GM12892 (cell line): ENCODE results near the gene DRAXIN.

Experiments
- POLR2A ChIP-seq: IDR thresholded peaks from 2 replicates; pipeline ENCODE4 v1.6.1; 2011; ENCODE audit warnings: low read depth, low read length, control low read depth
- POLR2AphosphoS5 ChIP-seq: IDR thresholded peaks from 2 replicates; pipeline ENCODE4 v1.6.1; 2011; ENCODE audit warnings: low read depth, low read length, control low read depth

DNA sequence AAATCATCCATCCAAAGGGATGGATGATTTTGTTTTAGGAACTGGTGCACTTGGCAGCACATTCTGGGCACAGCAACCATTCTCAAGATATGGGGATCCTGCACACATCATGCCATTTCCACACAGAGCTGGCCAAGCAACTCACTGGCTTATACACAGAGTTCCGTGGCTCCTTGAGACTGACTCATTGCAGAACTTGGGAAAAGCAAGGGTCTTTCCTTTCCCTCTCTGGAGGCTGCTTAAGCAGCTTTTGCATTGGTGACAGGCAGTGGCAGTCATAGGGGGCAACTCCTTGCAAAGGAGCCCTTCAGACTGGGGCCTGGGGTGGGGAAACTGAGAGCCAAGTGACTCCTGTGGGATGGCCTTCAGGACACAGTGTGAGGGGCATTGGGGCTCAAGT, 8.7 kb upstream of the DRAXIN start:
- no peak for TF ChIP-seq POLR2A
- TF ChIP-seq POLR2AphosphoS5, result no peak
